ENCODE results near the gene GZMH.
"Not testable (repeated sequence)": the region's sequence is repeated elsewhere in the genome, so short reads cannot be mapped to it uniquely, and the experiment has no call there.

GZMH gene, protein sequence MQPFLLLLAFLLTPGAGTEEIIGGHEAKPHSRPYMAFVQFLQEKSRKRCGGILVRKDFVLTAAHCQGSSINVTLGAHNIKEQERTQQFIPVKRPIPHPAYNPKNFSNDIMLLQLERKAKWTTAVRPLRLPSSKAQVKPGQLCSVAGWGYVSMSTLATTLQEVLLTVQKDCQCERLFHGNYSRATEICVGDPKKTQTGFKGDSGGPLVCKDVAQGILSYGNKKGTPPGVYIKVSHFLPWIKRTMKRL

DNA sequence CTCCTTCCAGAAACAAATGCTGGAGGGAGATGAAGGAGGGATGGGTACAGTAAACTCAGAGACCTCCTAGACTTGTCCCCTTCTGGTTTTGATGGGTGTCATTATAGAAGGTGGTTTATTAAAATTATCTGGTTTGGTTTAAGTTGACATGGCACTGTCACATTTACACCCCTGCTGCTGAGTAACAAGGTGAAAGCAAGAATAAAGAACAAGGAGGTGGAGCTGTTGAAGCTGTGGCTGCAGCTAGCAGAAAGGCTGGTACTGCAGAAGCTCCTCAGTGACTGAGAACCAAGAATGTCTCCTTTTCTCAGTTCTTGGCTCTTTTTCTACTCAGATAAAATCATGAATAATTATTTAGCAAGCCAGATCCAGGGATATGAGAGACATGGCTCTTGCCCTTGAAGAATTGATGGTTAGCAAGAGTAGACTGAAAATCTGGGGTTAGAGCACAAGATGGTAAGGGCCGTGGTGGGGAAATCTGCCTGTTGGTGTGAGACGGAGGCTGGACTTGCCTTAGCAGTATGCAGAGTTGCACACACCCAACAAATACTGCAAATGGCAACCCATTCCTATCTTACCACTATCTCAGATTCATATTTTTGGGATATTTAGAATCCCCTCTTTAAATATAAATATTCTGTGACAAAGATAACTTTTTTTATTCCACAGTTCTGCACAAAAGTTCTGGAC, at the start of gene GZMH:
GZMH (minus strand) TSS at position 31 of the 690 bp plus-strand sequence. CDS start 72 bp downstream, outside the sequence.
- in situ Hi-C loops (cut with HindIII; ENCODE audit: low sequenced_read_pairs) = no loop called here

- in situ Hi-C loops (cut with HindIII; ENCODE audit: low sequenced_read_pairs) = not testable (repeated sequence)
These were observed 38.9 kb upstream of the GZMH start for GRCh38 chr14:24648361-24648760.

GRCh38 chr14:24639905-24640304, 30.4 kb upstream of the GZMH start:
- in situ Hi-C loops (cut with HindIII; ENCODE audit: low sequenced_read_pairs) = no loop called here

- in situ Hi-C loops (cut with HindIII; ENCODE audit: low sequenced_read_pairs) = no loop called here
These were observed 29.8 kb upstream of the GZMH start for GRCh38 chr14:24639270-24639669.

GRCh38 chr14:24634158-24634557, 24.7 kb upstream of the GZMH start, which contains the start of gene GZMB:
Gene GZMB, minus strand, starts transcription at chr14:24634190. Its CDS starts 30 bp downstream, at chr14:24634160.
- in situ Hi-C loops (cut with HindIII; ENCODE audit: low sequenced_read_pairs) = no loop called here

GRCh38 chr14:24633353-24633752, 23.9 kb upstream of the GZMH start:
- in situ Hi-C loops (cut with HindIII; ENCODE audit: low sequenced_read_pairs) = no loop called here

GRCh38 chr14:24632761-24633160, 23.3 kb upstream of the GZMH start:
- in situ Hi-C loops (cut with HindIII; ENCODE audit: low sequenced_read_pairs) = no loop called here

DNA sequence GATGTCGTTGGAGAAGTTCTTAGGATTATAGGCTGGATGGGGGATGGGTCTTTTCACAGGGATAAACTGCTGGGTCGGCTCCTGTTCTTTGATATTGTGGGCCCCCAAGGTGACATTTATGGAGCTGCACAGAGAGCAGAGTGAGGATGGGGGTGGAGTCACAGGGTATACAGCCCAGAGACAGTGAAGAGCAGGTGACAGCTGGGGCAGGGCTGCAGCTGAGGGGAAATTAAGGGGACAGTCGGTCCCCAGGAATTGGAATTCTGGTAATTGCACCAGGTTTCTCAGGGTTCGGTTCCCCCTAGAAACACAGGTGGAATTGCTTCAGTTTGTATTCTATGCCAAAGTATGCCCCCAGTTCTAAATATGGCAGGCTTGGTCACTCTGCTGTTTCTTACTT, 22.9 kb upstream of the GZMH start:
- in situ Hi-C loops (cut with HindIII; ENCODE audit: low sequenced_read_pairs) = no loop called here

DNA sequence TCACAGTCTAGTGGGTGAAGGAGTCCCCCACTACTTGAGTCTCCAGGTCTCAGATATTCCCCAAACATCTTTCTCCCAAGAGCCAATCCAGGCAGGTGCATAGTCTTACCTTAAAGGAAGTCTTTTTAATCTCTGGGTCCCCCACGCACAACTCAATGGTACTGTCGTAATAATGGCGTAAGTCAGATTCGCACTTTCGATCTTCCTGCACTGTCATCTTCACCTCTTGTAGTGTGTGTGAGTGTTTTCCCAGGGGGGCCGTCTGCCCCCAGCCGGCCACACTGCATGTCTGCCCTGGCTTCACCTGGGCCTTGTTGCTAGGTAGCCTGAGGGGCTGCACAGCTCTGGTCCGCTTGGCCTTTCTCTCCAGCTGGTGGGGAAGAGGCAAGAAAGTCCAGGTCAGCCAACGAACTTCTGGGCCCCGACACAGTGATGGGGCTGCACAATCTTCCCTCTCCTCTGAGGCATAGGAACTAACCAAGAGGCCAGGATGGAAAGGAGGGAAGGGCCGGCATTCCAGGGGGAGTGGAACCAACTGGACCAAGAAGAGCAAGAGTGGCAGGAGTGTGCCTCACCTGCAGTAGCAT, 22.4 kb upstream of the GZMH start:
- in situ Hi-C loops (cut with HindIII; ENCODE audit: low sequenced_read_pairs) = no loop called here

DNA sequence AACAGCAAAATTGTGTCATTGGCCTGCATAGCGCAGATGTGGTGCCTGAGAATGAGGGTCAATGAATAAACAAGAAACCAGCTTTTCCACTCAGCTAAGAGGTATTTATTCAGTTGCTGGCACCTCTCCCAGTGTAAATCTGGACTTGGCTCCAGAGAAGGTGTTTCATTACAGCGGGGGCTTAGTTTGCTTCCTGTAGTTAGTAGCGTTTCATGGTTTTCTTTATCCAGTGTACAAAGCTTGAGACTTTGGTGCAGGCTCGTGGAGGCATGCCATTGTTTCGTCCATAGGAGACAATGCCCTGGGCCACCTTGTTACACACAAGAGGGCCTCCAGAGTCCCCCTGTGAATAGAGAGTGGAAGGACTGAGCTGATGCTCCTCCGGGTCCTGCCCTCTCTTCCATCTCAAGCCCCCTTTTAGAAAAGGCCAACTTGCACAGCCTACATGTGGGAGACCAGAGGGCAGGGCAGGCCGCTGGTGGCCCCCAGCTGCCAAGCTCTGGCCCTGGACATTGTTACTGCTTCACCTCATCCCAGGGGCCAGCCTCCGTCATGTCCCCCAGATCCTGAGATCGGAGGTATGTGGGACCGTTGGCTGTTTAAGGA, 21.5 kb upstream of the GZMH start:
- in situ Hi-C loops (cut with HindIII; ENCODE audit: low sequenced_read_pairs) = no loop called here

DNA sequence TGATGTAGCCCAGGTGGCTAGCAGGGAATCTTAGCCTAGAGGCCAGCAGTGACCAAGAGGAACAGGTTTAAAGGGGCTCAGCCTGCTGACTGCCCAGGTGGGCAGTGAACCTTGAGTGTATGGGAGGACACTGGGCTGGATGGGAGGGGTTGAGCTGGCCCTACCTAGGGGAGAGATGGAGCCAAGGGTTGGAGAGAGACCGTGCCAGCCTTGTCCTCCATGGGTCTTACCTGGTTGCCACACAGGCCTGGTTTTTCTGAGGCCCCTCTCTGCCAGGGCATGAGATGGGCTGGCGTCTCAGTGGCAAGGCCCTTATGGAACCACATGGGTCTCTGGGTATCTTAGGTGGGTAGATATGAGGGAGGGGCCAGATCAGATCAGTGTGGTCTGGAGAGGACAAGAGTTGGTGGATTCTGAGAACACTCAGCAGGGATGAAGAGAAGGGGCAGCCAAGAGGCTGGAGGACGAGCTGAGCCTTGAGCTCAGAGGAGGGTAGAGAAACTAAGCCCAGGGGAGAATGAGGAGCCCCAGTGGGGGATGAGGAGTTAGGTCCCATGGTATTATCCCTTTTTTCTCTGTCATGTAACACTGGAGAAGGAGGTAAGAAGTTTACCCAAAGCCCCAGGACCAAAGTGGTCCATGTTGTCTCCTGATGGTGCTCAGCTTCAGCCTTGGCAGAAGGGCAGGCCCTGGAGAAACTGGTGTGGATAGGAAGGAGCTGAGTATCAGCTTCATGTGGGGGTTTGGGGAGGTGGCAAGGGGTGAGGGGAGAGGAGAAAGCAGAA, 20.8 kb upstream of the GZMH start:
- in situ Hi-C loops (cut with HindIII; ENCODE audit: low sequenced_read_pairs) = no loop called here

GRCh38 chr14:24629521-24629920, 20.0 kb upstream of the GZMH start:
- in situ Hi-C loops (cut with HindIII; ENCODE audit: low sequenced_read_pairs) = no loop called here

DNA sequence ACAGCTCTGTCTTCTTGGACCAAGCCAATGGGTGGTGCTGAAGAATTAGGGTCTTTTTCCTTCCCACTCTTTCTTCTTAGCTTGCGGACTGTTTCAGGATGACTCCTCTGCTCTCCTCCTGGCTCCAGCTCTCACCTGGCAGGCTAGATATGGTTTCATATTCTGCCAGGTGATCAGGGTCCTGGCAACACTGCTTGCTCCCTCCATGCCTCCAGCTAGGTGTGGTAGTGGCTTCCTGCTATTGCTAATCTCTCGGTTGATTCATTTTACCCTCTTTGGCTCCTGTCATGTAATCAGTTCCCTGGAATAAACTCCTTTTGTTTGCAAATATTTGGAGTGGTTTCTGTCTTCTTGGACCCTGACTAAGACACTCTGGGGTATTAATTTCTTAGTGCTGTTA, 4.3 kb upstream of the GZMH start:
- in situ Hi-C loops (cut with HindIII; ENCODE audit: low sequenced_read_pairs) = no loop called here

DNA sequence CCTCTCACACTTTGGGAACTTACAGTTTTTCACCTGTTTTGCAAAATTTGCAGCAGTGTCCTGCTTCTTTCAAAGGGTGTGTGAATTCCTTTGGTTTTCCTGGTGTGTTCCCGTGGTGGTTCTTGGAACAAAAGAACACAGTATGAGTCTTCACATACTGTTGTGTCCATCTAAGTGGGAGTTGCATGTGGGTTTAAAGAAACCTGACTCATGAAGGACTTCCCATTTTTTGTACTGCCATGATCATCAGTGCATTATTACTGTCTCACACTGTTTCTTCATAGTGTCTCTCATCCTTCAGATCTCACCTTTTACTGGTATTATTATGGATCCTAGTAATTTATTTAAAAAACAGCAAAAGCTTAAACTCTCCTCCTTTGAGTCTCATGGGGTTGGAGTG, 3.8 kb upstream of the GZMH start:
- in situ Hi-C loops (cut with HindIII; ENCODE audit: low sequenced_read_pairs) = no loop called here

DNA sequence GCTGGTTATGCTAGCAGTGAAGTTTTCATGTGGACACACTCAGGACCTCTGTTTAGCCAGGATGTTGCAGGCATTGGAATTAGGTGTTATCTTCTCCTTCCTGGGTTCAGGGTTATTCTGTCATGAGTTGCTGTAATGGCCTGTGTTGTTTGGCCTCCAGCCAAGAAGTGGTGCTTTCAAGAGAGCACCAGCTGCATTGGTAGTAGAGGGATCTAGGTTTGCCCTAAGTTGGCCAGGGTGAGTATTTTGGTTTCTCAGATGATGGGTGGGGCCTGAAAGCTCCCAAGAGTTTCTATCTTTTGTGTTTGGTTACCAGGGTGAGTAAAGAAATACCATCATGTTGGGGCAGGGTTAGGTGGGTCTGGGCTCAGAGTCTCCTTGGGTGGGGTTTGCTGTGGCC, 2.7 kb upstream of the GZMH start:
- in situ Hi-C loops (cut with HindIII; ENCODE audit: low sequenced_read_pairs) = no loop called here

GRCh38 chr14:24607635-24608514, 1.6 kb downstream of the GZMH start:
- in situ Hi-C loops (cut with HindIII; ENCODE audit: low sequenced_read_pairs) = no loop called here

DNA sequence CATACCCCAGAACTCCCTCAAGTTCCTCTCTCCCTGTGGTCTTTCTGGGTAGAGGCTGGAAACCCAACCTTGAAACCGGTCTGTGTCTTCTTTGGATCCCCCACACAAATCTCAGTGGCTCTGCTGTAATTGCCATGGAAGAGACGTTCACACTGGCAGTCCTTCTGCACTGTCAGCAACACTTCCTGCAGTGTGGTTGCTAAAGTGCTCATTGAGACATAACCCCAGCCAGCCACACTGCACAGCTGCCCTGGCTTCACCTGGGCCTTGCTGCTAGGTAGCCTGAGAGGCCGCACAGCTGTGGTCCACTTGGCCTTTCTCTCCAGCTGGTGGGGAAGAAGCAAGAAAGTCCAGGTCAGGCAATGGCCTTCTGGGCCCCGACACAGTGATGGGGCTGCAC, 2.4 kb downstream of the GZMH start:
- in situ Hi-C loops (cut with HindIII; ENCODE audit: low sequenced_read_pairs) = no loop called here

GRCh38 chr14:24606297-24606696, 3.2 kb downstream of the GZMH start:
- in situ Hi-C loops (cut with HindIII; ENCODE audit: low sequenced_read_pairs) = no loop called here

- in situ Hi-C loops (cut with HindIII; ENCODE audit: low sequenced_read_pairs) = no loop called here
These were observed 3.9 kb downstream of the GZMH start for GRCh38 chr14:24605435-24606190.

All from DLD1 (cell line).